Calu3 (cell line): Measurements from ENCODE around the gene CPNE5. TPM values are rescaled to one million over a fixed set of nuclear protein-coding genes. Genes with fewer than 3 reads are reported as not detected.

ENCODE experiments used
- BruUV-seq: library from RNA; stranded (reverse); fragments of 400-500 nt; replicated peaks from 2 replicates; lab custom pipeline; 2021; lab: Mats Ljungman, UMichigan
- CTCF ChIA-PET: fragments of 300-600 bp; sonication (Branson Sonifier 250); formaldehyde crosslinking; loops from one replicate; lab custom pipeline; 2022; ENCODE audit warnings: antibody characterized with exemption; lab: Charles Lee
- DNase-seq: peaks from one replicate; pipeline ENCODE4 v3.0.0; 2022
- H3K27ac Mint-ChIP-seq: one replicate; pipeline ENCODE4 v1.8.0; 2022; ENCODE audit warnings: mixed read lengths; ENCODE audit not compliant: unreplicated experiment
- H3K27me3 Mint-ChIP-seq: one replicate; pipeline ENCODE4 v1.8.0; 2022; ENCODE audit warnings: mixed read lengths; ENCODE audit not compliant: unreplicated experiment
- H3K36me3 Mint-ChIP-seq: one replicate; pipeline ENCODE4 v1.8.0; 2022; ENCODE audit warnings: mild to moderate bottlenecking, moderate library complexity, mixed read lengths; ENCODE audit not compliant: insufficient read depth, unreplicated experiment
- H3K4me1 Mint-ChIP-seq: one replicate; pipeline ENCODE4 v1.8.0; 2022; ENCODE audit warnings: mild to moderate bottlenecking, low read depth, mixed read lengths; ENCODE audit not compliant: unreplicated experiment
- H3K4me3 Mint-ChIP-seq: one replicate; pipeline ENCODE4 v1.8.0; 2022; ENCODE audit warnings: mild to moderate bottlenecking, low read depth, moderate library complexity, mixed read lengths; ENCODE audit not compliant: unreplicated experiment
- H3K9me3 Mint-ChIP-seq: one replicate; pipeline ENCODE4 v1.8.0; 2022; ENCODE audit warnings: low read depth, mixed read lengths; ENCODE audit not compliant: unreplicated experiment
- intact Hi-C: fragments of 100-400 bp; cut with micrococcal nuclease; formaldehyde crosslinking; loops from one replicate; pipeline ENCODE4 v1.10.0; 2022; ENCODE audit not compliant: unreplicated experiment
- total RNA-seq: library from RNA; stranded (reverse); gene quantifications from 2 replicates; pipeline ENCODE4 v1.2.3, GENCODE V29; 2022
- TF ChIP-seq, protein P1 (sequence below): fragments of 200-600 bp; IDR thresholded peaks from one replicate; pipeline ENCODE4 v1.8.0; 2022; ENCODE audit warnings: antibody characterized with exemption; ENCODE audit not compliant: unreplicated experiment

The CPNE5 gene
- total RNA-seq, 1 experiment from 2014 or later, result not detected

DNA sequence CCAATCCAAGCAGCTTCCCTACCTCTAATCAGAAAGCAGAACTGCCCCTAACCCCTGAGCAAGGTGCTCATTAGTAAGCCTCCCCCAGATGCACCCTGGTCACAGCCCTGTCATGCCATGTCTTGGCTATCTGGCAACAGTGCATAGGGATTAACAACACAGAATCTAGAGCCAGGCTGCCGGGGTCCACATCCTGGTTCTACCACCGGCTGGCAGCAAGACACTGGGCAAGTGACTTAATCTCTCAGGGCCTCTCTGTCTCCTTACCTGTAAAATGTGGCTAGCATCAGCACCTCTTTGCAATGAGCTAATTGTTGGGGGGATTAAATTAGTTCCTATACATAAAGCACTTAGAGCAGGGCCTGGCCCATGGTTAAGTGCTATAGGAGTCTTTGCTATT, 68.1 kb downstream of the CPNE5 start:
- H3K27me3 Mint-ChIP-seq, result peaks cover 20% of the 10 kb centered on the region
- intact Hi-C loops, result no loop called here
- no peak for DNase-seq
- TF ChIP-seq, protein P1, sequence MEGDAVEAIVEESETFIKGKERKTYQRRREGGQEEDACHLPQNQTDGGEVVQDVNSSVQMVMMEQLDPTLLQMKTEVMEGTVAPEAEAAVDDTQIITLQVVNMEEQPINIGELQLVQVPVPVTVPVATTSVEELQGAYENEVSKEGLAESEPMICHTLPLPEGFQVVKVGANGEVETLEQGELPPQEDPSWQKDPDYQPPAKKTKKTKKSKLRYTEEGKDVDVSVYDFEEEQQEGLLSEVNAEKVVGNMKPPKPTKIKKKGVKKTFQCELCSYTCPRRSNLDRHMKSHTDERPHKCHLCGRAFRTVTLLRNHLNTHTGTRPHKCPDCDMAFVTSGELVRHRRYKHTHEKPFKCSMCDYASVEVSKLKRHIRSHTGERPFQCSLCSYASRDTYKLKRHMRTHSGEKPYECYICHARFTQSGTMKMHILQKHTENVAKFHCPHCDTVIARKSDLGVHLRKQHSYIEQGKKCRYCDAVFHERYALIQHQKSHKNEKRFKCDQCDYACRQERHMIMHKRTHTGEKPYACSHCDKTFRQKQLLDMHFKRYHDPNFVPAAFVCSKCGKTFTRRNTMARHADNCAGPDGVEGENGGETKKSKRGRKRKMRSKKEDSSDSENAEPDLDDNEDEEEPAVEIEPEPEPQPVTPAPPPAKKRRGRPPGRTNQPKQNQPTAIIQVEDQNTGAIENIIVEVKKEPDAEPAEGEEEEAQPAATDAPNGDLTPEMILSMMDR, result no peak
- H3K9me3 Mint-ChIP-seq, result no peaks in the 10 kb centered on the region
- peaks cover 26% of the 10 kb centered on the region for H3K4me1 Mint-ChIP-seq
- H3K27ac Mint-ChIP-seq, result no peak overlapping the region
- BruUV-seq, result no TSS peak
- no peak overlapping the region for H3K4me3 Mint-ChIP-seq
- H3K36me3 Mint-ChIP-seq, result peaks cover 5% of the 10 kb centered on the region
- CTCF ChIA-PET, result interaction anchor here (0.6 kb wide), 1 partner anchor 87 kb away, joined by 3 read pairs; no protein-coding TSS in a partner anchor

DNA sequence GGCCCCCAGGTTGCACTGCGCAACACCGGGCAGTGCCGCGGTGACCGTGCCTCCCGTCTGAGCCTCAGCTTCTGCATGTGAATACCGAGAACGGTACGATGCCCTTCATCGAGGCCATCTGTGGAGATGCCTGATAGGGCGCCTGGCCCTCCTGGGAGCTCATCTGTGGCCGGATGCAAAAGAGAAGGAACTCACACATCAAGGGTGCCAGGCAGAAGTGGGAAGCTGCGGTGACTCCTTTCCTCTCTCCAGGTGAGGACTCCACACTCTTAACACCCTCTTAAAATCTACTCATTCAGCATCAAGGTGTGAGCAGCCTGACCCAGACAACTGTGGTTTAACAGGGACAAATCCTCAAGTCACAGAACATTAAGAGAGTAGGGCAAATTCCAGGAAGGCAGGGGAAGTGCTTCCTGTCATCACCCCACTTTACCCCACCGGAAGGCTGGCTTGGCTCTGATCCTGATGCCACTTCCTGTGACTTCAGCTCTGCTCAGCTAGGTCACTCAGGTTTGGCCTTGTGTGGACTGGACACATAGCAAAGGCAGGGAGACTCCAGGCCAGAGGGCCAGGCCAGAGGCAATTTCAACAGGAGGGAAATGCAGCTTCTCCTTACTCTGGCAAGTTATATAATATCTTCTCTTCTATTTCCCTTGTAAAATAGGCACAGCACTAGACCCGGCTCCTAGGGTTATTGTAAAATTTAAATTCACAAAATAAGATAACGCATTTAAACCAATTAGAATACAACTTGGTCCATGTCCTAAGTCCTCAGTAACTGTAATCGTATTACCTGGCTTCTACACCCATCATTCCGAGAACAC, 69.4 kb downstream of the CPNE5 start:
- Mint-ChIP-seq H3K9me3 (no peaks in the 10 kb centered on the region), H3K36me3 (peaks cover 5% of the 10 kb centered on the region), H3K27me3 (peaks cover 7% of the 10 kb centered on the region), H3K4me3 (no peak overlapping the region), H3K4me1 (peaks cover 26% of the 10 kb centered on the region), H3K27ac (no peak overlapping the region)
- TF ChIP-seq, protein P1, result no peak
- DNase-seq, result no peak
- BruUV-seq, result no TSS peak
- intact Hi-C loops, result loop anchor here (5.0 kb wide), 1 partner anchor 102 kb away; the partner anchor contains the start of gene PPIL1
- CTCF ChIA-PET, result interaction anchor here (0.6 to 2.0 kb wide), 9 partner anchors 10 to 469 kb away, joined by 3 to 10 read pairs (median 4); partner anchors contain the start of gene PIM1

DNA sequence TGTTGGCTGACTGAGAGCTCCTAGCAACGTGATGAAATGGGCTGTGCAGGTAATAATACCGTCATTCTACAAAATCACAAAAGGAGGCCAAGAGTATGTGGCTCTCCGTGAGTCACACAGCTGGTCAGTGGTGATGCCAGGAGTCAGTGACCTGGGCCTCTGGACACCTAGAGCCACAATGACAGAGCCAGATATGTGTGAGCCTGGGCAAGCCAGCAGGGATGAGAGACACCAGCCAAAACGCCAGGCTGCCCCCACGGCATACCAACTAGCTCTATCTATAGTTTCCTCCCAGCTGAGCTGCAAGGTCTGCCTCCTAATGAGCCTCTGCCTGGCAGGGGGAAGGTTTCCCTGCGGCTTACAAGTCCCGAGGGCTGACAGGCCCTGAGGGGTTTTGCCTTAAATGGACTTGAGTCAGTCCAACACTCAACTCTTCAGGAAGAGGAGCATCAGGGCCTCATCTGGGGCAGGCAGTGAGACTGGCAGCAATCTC, 70.0 kb downstream of the CPNE5 start:
- CTCF ChIA-PET, result interaction anchor here (0.6 to 2.0 kb wide), 9 partner anchors 10 to 468 kb away, joined by 3 to 10 read pairs (median 3); no protein-coding TSS in a partner anchor
- peak overlapping the region; percentile 64 for H3K27ac Mint-ChIP-seq
- BruUV-seq, result no TSS peak

DNA sequence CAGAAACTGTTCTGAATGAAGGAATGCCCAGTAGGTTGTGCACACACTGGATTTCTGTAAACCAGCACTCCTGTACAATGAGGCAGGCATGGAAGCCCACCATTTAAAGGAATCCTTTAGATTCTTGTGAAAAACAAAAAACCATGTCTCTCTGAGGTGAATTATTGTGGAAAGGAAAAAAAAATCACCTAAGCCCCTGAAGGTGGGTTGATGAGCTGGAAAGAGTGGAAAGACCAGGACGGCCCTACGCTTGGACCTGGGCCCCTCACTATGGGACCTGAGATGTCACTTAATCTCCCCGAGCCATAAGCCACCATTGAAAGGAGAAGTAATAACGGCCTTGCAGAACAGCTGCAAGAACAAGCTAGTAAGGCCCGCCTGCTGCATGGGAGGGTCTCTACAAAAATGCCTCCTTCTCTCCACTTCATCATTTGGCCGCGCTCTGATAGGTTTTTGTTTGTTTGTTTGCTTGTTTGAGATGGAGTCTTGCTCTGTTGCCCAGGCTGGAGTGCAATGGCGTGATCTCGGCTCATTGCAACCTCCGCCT, 72.8 kb downstream of the CPNE5 start:
- Mint-ChIP-seq H3K4me3 (no peak overlapping the region), H3K36me3 (peaks cover 5% of the 10 kb centered on the region), H3K27ac (no peak overlapping the region), H3K27me3 (no peaks in the 10 kb centered on the region), H3K4me1 (peaks cover 26% of the 10 kb centered on the region), H3K9me3 (no peaks in the 10 kb centered on the region)
- no TSS peak for BruUV-seq
- intact Hi-C loops, result loop anchor here (1.0 to 5.0 kb wide), 5 partner anchors 85 to 442 kb away; partner anchors contain the start of gene PPIL1
- TF ChIP-seq, protein P1, result no peak
- CTCF ChIA-PET, result interaction anchor here (1.1 to 3.8 kb wide), 7 partner anchors 16 to 444 kb away, joined by 4 to 19 read pairs (median 7); partner anchors contain the start of gene PPIL1
- no peak for DNase-seq

More for the DNA sequence above, 70.0 kb downstream of the CPNE5 start:
- peaks cover 5% of the 10 kb centered on the region for H3K36me3 Mint-ChIP-seq
- TF ChIP-seq, protein P1, result no peak
- H3K9me3 Mint-ChIP-seq, result no peaks in the 10 kb centered on the region
- no peak overlapping the region for H3K4me3 Mint-ChIP-seq
- intact Hi-C loops, result loop anchor here (5.0 kb wide), 1 partner anchor 103 kb away; the partner anchor contains the start of gene PPIL1
- peaks cover under 1% of the 10 kb centered on the region for H3K27me3 Mint-ChIP-seq
- peaks cover 26% of the 10 kb centered on the region for H3K4me1 Mint-ChIP-seq
- peak; percentile 19 for DNase-seq
